Activated effector memory CD4-positive, alpha-beta T cell treated with Interleukin-2 at 50 U/mL for 16 hours (primary cell): Measurements from ENCODE around the gene ZBTB11.
"Not testable (repeated sequence)": the region's sequence is repeated elsewhere in the genome, so short reads cannot be mapped to it uniquely, and the experiment has no call there.

Source experiments
- DNase-seq: peaks from one replicate; pipeline ENCODE4 v3.0.0-alpha.2; 2020

The ZBTB11 gene

DNA sequence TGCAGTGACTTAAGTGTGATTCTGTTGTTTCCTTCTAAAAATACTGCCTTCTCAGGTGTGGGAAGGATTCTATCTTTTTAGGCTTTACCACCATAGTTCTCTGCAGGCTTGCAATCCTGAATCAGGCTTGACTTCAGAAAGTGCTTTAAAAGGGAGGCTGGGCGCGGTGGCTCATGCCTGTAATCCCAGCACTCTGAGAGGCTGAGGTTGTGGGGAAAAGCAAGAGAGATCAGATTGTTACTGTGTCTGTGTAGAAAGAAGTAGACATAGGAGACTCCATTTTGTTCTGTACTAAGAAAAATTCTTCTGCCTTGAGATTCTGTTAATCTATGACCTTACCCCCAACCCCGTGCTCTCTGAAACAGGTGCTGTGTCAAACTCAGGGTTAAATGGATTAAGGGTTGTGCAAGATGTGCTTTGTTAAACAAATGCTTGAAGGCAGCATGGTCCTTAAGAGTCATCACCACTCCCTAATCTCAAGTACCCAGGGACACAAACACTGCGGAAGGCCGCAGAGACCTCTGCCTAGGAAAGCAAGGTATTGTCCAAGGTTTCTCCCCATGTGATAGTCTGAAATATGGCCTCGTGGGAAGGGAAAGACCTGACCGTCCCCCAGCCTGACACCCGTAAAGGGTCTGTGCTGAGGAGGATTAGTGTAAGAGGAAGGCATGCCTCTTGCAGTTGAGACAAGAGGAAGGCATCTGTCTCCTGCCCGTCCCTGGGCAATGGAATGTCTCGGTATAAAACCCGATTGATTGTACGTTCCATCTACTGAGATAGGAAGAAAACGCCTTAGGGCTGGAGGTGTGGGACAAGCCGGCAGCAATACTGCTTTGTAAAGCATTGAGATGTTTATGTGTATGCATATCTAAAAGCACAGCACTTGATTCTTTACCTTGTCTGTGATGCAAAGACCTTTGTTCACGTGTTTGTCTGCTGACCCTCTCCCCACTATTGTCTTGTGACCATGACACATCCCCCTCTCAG is 15.0 kb upstream of the ZBTB11 start:
- not testable (repeated sequence) for DNase-seq

DNA sequence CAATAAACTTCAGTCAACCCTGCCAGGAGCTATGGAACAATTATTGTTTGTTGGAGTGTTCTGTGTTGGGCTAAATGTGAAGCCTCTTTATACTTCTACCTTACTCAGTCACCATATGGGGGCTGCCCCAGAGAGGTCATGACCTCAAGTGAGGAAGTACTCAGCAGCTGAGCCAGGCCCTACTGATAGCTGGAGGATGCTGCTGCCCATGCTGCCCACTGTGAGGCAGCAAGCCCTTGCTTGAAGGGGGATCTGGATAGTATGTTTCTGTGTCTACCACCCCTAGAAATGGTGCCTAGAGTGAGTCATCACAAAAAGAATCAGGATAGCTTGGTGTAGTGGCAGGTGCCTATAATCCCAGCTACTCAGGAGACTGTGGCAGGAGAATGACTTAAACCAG is 14.0 kb upstream of the ZBTB11 start:
- DNase-seq = no peak

DNA sequence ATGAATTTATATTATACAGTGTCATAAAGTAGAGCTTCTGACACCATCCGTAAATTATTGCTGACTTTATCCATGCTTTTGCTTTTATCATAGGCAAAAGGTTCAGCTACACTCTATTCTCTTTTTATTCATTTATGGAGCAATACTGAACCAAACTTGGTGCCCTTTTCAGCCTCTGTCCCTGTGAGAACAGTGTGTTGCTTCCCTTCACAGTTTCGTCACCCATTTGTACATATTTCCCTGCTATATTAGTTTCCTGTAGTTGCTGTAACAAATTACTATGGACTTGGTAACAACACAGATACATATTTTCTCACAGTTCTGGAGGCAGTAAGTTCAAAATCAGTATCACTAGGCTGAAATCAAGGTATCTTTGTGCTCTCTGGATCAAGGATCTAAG is 12.4 kb upstream of the ZBTB11 start:
- DNase-seq = no peak

DNA sequence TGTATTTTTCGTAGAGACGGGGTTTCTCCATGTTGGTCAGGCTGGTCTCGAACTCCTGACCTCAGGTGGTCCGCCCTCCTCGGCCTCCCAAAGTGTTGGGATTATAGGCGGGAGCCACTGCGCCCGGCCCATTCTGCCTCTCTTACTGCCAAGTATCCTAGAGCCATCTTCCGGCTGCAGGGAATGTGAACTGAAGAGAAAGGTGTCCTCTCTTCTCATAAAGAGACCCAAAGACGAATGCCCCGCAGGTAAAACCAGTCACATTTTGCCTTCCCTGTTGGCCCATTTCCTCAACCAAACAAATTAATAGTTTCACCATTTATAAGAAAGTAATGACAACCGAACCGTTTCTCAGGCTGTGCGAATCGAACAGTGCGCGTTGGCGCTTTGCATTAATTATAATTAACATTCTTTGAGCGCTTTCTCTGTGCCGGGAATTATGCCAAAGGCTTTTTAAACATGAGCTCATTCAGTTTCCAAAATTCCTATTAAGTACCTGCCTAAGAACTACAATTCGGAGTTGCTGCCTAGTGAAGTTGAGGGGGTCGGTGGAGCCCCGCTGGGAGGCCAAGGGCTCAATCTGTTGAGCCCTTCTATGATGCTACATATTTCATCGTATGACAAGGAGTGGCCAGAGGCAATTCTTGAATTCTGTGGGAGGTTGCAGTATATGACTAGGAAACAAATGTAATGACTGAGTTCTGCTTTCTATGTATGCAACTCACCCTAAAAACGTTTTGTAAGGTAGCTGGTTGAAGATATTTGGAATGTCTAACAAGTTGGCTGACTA is 10.4 kb upstream of the ZBTB11 start:
- DNase-seq = no peak

DNA sequence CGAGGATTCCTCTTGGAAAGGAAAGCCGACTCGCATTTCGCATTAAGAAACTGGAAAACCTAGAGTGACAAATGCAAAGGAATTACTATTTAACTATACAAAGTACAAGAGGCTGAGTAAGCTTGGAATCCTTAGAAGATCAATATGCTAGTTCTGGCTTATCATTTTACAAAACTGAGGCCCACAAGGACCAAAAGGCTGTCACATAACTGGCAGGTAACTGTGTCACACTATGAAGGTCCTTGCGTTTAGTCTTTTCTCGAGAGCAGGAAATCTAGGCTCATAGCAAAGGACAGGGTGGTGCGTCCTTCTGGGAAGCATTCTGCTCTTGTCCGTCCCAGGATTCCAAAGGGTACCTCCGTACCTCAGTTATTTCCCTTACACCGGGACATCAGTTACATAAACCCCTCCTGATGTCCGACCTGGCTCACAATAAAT is 9.0 kb upstream of the ZBTB11 start:
- DNase-seq = no peak

DNA sequence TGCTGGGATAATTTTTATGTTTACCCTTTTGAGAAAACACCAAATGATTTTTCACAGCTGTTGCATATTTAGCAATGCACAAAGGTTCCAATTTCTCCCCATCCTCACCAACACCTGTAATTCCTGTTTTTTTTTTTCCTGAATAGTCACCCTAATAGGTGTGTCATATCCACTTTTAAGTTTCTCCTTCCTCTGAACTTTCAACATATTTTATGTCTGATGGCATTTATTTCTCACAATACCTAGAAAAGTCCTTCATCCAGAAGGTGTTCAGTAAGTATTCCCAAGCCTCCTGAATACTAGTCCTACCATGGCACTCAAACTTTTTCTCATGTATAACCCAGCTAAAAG is 8.1 kb upstream of the ZBTB11 start:
- DNase-seq = no peak

DNA sequence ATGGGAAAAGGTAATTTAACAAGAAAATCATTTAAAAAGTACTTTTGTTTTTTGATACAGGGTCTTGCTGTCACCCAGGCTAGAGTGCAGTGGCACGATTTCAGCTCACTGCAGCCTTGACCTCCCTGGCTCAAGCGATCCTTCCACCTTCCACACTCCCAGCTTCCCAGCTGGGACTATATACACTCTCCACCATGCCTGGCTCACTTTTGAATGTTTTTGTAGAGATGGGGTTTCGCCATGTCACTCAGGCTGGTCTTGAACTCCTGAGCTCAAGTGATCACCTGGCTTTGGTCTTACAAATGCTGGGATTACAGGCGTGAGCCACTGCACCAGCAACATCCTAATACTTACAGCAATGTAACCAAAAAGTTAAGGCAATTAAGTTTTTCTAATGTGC is 3.5 kb upstream of the ZBTB11 start:
- DNase-seq = no peak

DNA sequence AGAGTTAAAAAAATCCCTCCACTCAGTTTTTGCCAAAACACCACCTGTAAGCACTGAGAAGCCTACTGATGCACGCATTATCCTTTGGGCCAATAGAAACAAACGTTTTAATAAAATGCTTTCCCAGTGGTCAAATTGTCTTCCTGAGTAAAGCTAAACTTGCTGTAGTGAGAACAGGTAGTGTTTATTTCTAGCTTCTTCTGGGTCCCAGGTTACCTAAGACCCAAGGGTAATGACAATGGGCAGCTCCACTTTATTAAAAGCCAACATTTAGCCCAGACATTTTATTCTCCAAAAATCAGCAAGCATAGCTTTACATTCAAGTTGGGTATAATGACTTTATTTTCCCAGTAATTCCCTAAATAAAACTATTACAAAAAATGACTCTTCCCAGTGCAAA is 1.9 kb upstream of the ZBTB11 start:
- not testable (repeated sequence) for DNase-seq

DNA sequence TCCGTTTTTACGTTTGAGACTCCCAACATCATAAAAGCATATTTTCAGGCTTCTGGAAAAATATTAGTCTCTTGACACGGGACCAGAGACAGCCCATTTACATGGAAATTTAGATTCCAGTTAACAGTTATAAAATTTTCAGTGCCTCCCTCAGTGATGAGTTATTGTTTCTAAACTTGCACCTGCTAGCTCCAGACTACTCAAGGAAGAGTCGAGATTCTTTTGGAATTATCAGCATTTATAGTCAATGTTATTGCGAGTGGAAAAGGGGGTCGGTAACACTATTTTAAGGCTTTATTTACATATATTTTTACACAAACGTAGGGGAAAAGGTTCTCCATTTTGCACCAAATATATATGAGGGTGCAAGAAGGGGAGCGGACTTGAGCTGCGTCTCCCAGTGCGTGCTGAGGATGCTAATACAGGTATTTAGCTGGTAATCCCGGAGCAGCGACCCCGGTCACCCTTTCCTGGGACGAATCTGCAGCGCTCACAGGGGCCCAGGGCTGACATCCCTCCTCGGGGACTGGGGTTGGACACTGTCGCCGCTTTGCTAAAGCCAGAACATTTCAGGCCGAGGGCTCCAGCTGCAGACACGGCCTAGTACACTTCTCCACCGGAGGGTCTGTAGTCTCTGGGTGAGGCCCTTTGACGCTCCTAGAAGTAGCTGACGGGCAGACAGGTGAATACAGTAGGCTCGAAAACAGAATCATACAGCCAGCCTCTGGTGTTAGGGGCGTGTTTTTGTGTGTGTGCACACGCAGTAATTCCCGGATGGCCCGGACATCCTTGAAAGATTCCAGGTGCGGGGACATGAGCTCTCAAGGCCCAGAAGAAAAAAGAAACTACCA is 729 bp upstream of the ZBTB11 start:
- DNase-seq = no peak

DNA sequence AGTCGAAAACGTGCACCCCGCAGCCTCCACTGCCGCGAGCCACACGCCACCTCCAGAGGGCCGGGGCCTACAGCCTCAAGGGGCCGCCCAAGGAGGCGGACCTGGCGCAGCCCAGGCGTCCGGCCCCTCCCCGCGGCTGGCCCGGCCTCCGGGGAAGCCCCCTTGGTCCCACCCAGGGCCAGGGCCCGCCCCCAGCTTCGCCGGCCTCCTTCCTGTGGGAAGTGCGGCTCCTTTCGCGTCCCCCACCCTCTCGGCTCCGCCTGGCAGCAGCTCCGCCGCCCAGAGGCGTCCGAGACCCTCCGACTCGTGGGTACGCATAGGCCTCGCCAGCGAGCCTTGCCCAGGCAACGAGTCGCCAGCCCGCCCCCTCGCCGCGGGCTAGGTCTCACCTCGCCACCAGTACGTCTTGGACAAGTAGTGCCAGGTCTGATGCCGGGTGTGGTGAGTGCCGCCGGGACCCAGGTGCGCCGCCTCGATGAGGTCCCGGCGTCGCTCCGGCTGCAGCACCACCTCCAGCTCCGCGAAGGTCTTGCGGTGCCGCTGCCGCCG is 642 bp downstream of the ZBTB11 start:
- DNase-seq = peak; percentile 92

DNA sequence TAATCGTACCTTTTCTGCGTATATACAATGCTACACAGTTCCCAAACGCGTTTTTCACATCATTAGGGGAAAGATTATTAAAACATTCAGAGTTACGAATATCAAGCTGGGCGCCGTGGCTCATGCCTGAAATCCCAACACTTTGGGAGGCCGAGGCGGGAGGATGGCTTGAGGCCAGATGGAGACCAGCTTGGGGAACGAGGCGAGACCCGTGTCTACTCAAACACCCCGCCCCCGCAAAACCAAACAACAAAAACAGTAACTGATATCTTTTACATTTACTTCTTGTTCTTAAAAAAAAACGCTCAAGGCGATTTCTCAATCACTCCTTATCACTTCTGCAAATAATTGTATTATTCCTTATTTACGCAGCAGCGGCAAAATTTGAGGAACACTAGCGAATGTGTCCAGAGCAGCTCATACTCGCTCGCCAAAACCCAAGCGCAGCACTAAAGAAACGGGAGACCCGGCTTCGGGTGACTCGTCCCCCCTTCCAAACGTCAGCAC is 1.2 kb downstream of the ZBTB11 start:
- DNase-seq = no peak

DNA sequence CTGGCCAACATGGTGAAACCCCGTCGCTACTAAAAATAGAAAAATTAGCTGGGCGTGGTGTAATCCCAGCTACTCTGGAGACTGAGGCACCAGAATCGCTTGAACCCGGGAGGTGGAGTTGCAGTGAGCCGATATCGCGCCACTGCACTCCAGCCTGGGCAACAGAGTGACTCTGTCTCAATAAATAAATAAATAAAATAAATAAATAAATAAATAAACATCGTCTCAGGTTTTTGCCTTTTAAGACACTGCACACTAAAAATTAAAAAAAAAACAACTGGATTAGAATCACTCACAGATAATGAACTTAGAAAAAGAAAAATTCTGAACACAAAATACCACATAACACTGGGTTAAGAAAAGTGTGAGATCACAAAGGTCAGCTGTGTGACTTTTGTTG is 2.4 kb downstream of the ZBTB11 start:
- no peak for DNase-seq

DNA sequence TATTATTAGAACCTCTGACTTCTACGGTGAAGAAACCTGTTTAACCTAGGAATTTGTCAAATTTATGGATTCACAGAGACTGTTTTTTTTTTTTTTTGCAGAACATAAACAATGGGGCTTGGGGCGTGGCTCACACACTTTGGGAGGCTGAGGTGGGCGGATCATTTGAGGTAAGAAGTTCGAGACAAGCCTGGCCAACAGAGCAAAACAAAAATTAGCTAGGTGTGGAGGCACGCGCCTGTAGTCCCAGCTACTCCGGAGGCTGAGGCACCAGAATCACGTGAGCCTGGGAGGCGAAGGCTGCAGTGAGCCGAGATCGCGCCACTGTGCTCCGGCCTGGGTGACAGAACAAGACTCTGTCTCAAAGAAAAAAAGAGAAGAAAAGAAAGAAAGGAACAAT is 3.0 kb downstream of the ZBTB11 start:
- no peak for DNase-seq

DNA sequence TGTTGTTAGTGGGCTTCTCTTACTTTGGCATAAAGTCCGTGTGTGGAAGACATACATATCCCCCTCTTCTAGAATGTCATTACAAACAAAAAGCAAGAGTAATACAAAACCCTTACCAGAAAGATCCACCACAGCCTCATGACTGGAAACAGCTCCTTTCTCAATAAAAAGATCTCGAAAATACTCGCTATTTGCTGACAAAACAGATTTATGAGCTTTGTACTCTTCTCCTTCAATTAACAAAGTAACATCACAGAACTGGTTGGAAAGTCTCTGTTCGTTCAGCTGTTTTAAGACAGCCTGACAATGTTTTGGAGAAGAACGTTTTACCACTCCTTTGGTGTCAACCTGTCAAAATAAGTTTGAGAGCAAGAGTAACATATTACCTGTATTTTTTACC is 5.9 kb downstream of the ZBTB11 start:
- DNase-seq = no peak

DNA sequence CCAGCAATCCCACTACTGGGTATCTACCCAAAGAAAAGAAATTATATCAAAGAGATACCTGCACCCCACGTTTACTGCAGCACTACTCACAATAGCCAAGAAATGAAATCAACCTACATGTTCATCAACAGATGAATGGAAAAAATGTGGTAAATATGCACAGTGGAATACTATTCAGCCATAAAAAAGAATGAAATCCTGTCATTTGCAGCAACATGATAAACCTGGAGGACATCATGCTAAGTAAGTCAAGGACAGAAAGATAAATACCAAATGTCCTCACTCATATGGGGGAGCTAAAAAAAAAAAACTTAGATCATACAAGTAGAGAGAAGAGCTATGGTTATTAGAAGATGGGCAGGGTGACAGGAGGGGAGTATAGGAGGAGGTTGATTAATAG is 9.1 kb downstream of the ZBTB11 start:
- DNase-seq = no peak

DNA sequence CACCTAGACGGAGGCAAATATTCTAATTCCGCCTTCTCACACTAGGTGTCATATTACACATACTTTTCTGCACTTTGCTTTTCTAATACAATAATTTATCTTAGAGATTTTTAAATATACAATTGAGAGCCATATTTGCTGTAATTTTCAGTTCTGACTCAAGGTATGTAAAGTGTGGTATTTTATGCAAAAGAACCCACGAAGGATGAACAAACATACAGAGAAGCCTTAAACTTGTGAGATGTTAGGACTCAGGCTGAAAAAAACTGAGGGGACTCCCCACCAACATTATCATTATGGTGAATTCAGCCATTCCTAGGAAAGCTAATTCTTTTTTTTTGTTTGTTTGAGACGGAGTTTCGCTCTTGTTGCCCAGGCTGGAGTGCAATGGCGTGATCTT is 9.6 kb downstream of the ZBTB11 start:
- no peak for DNase-seq

DNA sequence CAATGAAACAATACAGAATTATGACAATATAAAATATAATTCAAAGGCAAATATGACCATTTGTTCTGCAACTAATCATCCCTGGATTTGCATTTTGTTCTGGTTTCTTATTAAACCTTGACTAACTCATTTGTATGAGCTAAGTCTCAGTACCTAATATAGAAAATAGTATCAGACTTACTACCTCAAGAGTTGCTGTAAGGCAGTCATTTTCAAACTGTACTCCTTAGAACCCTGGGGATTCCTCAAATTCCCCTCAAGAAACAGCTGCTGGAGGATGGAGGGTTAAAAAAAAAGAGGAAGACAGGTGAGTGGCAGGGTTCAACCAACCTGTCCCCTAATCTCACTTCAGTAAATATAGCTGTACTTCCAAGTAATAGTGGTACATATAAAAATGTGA is 11.1 kb downstream of the ZBTB11 start:
- no peak for DNase-seq

DNA sequence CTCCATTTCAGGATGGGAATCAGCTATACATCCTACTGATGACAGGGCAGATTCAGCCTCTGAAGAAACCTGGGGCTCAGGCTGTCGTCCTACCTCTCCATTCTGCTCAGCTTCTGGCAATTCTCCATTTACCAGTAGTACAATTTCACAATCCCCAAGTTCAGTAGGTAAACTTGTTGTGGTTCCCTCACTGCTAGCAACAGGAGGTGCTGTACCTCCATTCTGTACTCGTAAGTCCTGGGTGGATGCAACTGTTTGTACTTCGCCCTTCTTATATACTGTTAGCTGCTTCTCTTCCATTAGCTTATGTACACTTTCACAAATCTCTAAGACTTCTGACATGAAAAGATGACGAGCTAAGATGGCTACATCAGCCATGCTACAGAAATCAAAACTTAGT is 11.6 kb downstream of the ZBTB11 start:
- no peak for DNase-seq

DNA sequence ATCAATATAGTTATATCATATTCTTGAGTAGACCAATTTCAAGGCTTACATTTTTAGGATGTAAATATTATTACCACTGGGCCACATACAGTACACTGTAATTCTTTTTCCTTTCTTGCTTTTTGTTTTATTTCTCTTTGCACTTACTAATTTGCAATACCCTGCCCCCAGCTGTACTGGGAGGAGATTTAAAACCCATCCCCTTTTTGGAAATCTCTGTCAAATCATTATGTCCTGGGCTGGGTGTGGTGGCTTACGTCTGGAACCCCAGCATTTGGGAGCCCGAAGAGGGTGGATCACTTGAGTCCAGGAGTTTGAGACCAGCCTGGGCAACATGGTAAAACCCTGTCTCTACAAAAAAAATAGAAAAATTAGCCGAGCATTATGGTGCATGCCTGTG is 16.2 kb downstream of the ZBTB11 start:
- DNase-seq = no peak

DNA sequence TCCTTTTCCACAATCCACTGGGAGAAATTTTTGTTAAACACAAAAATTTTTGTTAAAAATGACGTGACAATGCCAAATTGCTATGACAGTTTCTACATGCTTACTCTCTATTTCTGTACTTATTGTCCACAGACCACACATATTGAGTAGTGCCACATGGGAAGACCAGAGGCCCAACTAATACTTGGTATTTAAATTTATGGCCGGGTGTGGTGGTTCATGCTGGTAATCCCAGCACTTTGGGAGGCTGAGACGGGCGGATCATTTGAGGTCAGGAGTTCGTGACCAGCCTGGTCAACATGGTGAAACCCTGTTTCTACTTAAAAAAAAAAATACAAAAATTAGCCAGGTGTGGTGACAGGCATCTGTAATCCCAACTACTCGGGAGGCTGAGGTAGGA is 20.3 kb downstream of the ZBTB11 start:
- no peak for DNase-seq

DNA sequence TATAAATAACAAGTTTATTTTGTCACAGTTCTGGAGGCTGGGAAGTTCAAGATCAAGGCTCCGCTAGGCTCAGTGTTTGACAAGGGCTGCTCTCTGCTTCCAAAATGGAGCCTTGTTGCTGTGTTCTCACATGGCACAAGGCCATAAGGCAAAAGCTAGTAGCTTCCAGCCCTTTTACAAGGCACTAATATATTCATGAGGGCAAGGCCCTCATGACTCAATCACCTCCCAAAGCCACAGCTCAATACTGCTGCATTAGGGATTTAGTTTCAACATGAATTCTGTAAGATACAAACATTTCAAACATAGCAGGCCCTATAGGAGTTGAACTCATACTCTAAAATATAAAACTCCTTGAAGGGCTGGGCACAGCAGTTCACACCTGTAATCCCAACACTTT is 30.2 kb downstream of the ZBTB11 start:
- DNase-seq = no peak

DNA sequence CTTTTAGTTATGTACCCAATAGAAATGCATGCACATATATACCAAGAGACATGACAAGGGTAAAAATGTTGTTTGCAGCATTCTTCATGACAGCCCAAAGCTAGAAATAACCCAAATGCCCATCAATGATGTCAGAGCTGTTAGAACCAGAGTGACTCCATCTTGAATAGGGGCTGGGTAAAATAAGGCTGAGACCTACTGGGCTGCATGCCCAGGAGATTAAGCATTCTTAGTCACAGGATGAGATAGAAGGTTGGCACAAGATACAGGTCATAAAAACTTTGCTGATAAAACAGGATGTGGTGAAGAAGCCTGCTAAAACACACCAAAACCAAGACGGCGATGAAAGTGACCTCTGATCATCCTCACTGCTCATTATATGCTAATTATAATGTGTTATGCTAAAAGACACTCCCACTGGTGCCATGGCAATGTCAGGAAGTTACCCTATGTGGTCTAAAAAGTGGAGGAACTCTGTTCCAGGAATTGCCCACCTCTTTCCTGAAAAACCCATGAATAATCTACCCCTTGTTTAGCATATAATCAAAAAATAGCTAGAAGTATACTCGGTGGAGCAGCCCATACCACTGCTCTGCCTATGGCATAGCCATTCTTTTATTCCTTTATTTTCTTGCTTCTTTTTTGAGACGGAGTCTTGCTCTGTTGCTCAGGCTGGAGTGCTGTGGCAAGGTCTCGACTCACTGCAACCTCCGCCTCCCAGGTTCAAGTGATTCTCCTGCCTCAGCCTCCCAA is 32.9 kb downstream of the ZBTB11 start:
- peak; percentile 8 for DNase-seq
